ENCODE measurements around the gene ADAMTSL3. TPM values are rescaled to one million over a fixed set of nuclear protein-coding genes. Genes with fewer than 3 reads are reported as not detected.

Gene ADAMTSL3
- total and polyA plus RNA-seq, 2 experiments from 2014 or later = 0.61 to 0.87 TPM

DNA sequence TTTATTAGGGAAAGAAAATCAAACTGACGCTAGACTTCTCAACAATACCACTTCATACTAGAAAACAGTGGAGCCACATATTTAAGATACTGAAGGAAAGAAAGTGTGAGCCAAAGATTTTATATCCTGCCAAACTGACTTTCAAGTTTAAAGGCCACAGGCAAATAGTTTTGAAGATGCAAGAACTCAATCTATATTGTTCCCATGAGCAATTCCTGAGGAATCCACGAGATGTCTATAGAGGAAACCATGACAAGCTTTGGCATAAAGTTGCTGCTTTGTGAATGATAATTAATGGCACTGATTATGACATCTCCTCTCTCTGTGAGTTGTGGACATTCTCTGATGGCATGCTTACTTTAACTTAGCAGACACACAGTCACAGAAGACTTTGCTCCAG, 305.6 kb downstream of the ADAMTSL3 start:
- Histone ChIP-seq H3K4me2 (no peak overlapping the region), H3K79me2 (replicated peaks; ENCODE audit: insufficient read depth) (no peaks in the 10 kb centered on the region), H2AFZ (no peak overlapping the region), H4K20me1 (replicated peaks; ENCODE audit: insufficient read depth) (no peaks in the 10 kb centered on the region), H3K27me3 (ENCODE audit: insufficient read depth) (no peaks in the 10 kb centered on the region), H3K4me1 (ENCODE audit: insufficient read depth) (peaks cover 6% of the 10 kb centered on the region; the same call in 1 of the 2 replicates), H3K27ac (ENCODE audit: low read depth) (no peak overlapping the region), H3K36me3 (ENCODE audit: insufficient read depth) (no peaks in the 10 kb centered on the region), H3K9me2 (ENCODE audit: insufficient read depth) (no peaks in the 10 kb centered on the region), H3K4me3 (no peak overlapping the region), H3F3A (replicated peaks; ENCODE audit: low read depth) (no peaks in the 10 kb centered on the region)
- H3K4me3 Mint-ChIP-seq = no peak overlapping the region
- peaks cover 7% of the 10 kb centered on the region; the same call in 2 of the 3 replicates for H3K4me1 Mint-ChIP-seq
- H3K9me3 Mint-ChIP-seq = peaks cover 12% of the 10 kb centered on the region
- H3K36me3 Mint-ChIP-seq (ENCODE audit: low read depth) = peaks cover 4% of the 10 kb centered on the region; the same call in 1 of the 3 replicates
- no peak overlapping the region for H3K27ac Mint-ChIP-seq
- no peak for TF ChIP-seq CTCF (conservative IDR thresholded peaks at IDR 0.05; ENCODE audit: low read depth in 2 of 2)
- no peak for TF ChIP-seq ZNF331 (CRISPR knock-in tag; IDR thresholded peaks at IDR 0.05; ENCODE audit: low read depth)
- ATAC-seq (no peak), DNase-seq (ENCODE audit: low spot score) (no peak)
- peaks cover 2% of the 10 kb centered on the region for H3K27me3 Mint-ChIP-seq (ENCODE audit: insufficient read depth, low read depth, poor library complexity)

DNA sequence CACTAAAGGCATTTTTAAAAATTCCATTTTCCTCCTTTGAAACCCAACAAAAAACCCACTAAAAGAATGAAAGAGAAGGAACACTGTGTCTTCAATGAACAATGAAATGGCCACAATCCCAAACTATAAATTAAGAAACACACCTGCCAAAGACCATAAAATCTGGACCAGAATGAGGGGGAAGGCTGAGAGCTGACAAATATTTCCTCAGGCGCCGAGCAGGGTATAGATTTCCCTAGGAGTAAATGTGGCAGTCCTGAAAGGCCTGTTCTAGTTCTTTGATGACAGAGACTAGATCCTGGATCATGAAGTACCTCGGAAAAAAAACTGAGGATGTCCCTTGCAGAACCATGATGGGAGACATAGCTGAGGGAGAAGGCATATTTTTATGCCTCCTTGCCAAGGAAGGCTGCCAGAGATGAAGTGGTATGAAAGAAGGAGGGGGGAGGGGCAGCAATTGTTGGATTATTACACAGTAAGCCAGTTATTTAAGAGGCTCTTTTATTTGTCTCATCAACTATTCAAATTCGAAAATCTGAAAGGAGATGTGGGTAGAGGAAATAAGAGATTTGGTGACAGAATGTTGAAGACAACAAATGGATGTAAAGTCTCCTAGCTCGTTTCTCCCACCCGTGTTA, 306.4 kb downstream of the ADAMTSL3 start:
- TF ChIP-seq, protein P1, sequence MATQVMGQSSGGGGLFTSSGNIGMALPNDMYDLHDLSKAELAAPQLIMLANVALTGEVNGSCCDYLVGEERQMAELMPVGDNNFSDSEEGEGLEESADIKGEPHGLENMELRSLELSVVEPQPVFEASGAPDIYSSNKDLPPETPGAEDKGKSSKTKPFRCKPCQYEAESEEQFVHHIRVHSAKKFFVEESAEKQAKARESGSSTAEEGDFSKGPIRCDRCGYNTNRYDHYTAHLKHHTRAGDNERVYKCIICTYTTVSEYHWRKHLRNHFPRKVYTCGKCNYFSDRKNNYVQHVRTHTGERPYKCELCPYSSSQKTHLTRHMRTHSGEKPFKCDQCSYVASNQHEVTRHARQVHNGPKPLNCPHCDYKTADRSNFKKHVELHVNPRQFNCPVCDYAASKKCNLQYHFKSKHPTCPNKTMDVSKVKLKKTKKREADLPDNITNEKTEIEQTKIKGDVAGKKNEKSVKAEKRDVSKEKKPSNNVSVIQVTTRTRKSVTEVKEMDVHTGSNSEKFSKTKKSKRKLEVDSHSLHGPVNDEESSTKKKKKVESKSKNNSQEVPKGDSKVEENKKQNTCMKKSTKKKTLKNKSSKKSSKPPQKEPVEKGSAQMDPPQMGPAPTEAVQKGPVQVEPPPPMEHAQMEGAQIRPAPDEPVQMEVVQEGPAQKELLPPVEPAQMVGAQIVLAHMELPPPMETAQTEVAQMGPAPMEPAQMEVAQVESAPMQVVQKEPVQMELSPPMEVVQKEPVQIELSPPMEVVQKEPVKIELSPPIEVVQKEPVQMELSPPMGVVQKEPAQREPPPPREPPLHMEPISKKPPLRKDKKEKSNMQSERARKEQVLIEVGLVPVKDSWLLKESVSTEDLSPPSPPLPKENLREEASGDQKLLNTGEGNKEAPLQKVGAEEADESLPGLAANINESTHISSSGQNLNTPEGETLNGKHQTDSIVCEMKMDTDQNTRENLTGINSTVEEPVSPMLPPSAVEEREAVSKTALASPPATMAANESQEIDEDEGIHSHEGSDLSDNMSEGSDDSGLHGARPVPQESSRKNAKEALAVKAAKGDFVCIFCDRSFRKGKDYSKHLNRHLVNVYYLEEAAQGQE (IDR thresholded peaks at IDR 0.05; ENCODE audit: unreplicated experiment) = no peak
- no peak for TF ChIP-seq EZH2 (IDR thresholded peaks at IDR 0.05; ENCODE audit: low read depth, unreplicated experiment)
- TF ChIP-seq JUNB (IDR thresholded peaks at IDR 0.05; ENCODE audit: unreplicated experiment) = no peak
- TF ChIP-seq EZH2phosphoT487 (IDR thresholded peaks at IDR 0.05; ENCODE audit: unreplicated experiment) = no peak

More for the DNA sequence above, 306.4 kb downstream of the ADAMTSL3 start:
- H3K4me3 ChIP-seq = no peak overlapping the region
- Mint-ChIP-seq H3K27ac (no peak overlapping the region), H3K27me3 (ENCODE audit: insufficient read depth, low read depth, poor library complexity) (peaks cover 2% of the 10 kb centered on the region), H3K9me3 (peaks cover 20% of the 10 kb centered on the region), H3K36me3 (ENCODE audit: low read depth) (peaks cover 4% of the 10 kb centered on the region; the same call in 1 of the 3 replicates), H3K4me3 (no peak overlapping the region), H3K4me1 (peaks cover 7% of the 10 kb centered on the region; the same call in 2 of the 3 replicates)
- no peak overlapping the region for H3K27ac ChIP-seq (ENCODE audit: low read depth)
- H3K79me2 ChIP-seq (replicated peaks; ENCODE audit: insufficient read depth) = no peaks in the 10 kb centered on the region
- no peaks in the 10 kb centered on the region for H4K20me1 ChIP-seq (replicated peaks; ENCODE audit: insufficient read depth)
- peaks cover 6% of the 10 kb centered on the region; the same call in 1 of the 2 replicates for H3K4me1 ChIP-seq (ENCODE audit: insufficient read depth)
- ATAC-seq (no peak), DNase-seq (ENCODE audit: low spot score) (no peak)
- H2AFZ ChIP-seq = no peak overlapping the region
- no peaks in the 10 kb centered on the region for H3K36me3 ChIP-seq (ENCODE audit: insufficient read depth)
- no peaks in the 10 kb centered on the region for H3K27me3 ChIP-seq (ENCODE audit: insufficient read depth)
- H3F3A ChIP-seq (replicated peaks; ENCODE audit: low read depth) = no peaks in the 10 kb centered on the region
- no peak overlapping the region for H3K4me2 ChIP-seq
- no peaks in the 10 kb centered on the region for H3K9me2 ChIP-seq (ENCODE audit: insufficient read depth)
